HG03159 (cell line): Measurements from ENCODE around the gene SLC9A9.
"Not testable (repeated sequence)": the region's sequence is repeated elsewhere in the genome, so short reads cannot be mapped to it uniquely, and the experiment has no call there.

Source experiments
- ATAC-seq: cut with Tn5 transposase; IDR thresholded peaks from one replicate; pipeline ENCODE4 v1.9.1; 2021; ENCODE audit warnings: mild to moderate bottlenecking, moderate library complexity; ENCODE audit not compliant: unreplicated experiment

SLC9A9 gene

DNA sequence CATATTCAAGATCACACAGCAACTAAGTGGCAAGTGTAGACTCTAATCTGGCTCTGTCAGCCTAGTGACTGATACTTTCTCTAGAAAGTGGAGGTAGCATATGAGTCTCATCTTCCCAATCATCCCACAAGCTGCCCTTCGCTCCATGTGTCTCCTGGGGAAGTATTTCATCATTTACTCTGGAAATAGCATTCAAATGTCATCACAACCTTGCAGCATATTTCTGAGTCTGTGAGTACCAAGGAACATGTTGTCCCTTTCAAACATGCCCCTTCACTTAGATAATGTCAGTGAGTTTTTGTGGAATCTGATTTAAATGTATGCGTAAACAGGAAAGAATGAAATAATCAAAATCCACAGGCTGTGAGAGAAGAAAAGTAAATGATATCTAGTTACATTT is 322.9 kb downstream of the SLC9A9 start:
- ATAC-seq = no peak

- no peak for ATAC-seq
Measured at GRCh38 chr3:143521803-143522202, 326.5 kb downstream of the SLC9A9 start.

DNA sequence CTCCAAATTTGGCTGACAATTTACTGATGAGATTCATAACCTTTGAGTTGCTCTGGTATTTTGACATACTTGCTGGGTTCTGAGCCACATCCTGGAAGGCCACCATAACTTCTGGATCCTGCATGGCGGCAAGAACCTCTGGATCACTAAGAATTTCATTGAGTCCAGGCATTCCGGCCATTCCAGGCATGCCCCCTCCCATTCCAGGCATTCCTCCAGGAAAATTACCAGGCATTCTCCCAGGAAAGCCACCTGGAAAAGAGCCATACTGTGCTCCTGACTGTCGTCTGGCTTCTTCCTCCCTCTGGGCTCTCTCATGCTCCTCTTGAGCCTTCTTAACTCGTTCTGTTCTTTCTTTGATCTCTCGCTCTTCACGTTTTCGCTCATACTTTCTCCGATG is 331.1 kb downstream of the SLC9A9 start:
- not testable (repeated sequence) for ATAC-seq

GRCh38 chr3:143514874-143515273 is 333.4 kb downstream of the SLC9A9 start:
- no peak for ATAC-seq

GRCh38 chr3:143514109-143514508 is 334.2 kb downstream of the SLC9A9 start:
- ATAC-seq = no peak

- no peak for ATAC-seq
Measured at GRCh38 chr3:143511174-143511879, 336.9 kb downstream of the SLC9A9 start.

GRCh38 chr3:143510601-143511000 is 337.7 kb downstream of the SLC9A9 start:
- no peak for ATAC-seq

- ATAC-seq = no peak
Measured at GRCh38 chr3:143507735-143508580, 340.3 kb downstream of the SLC9A9 start.

DNA sequence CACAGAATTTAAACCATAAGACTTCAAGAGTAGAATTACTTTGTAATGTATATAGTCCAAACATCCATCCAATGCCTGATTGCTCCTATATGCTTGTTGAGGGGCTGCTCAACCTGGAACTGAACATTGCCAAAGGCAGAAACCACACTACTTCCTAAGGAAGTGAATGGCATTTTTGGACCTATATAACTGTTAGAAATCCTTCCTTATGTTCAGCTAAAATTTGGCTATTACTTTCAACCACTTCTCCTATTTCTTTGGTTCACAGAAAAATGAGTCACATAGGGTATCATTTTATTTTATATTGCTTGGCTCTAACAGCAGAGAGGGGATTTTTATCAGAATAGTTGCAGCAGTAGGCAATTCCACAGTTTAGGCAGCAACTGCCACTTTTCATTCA is 342.1 kb downstream of the SLC9A9 start:
- no peak for ATAC-seq

DNA sequence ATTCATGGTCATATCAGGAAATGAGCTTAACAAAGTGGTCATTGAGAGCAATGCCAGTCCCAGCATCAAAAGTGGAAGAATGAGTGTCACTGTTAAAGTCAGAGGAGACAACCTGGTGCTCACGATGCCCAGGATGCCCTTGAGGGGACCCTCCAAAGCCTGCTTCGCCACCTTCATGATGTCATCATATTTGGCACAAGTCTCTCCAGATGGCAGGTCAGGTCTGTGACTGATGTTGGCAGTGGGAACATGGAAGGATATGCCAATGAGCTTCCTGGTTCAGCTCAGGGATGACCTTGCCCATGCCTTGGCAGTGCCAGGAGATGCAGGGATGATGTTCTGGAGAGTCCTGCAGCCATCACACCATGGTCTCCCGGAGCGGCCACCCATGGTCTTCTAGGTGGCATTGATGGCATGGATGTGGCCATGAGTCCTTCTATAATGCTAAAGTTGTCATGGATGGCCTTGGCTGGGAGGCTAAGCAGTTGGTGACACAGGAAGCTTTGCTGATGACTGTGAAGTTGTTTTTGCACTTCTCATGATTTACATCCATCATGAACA is 344.9 kb downstream of the SLC9A9 start:
- no peak for ATAC-seq

DNA sequence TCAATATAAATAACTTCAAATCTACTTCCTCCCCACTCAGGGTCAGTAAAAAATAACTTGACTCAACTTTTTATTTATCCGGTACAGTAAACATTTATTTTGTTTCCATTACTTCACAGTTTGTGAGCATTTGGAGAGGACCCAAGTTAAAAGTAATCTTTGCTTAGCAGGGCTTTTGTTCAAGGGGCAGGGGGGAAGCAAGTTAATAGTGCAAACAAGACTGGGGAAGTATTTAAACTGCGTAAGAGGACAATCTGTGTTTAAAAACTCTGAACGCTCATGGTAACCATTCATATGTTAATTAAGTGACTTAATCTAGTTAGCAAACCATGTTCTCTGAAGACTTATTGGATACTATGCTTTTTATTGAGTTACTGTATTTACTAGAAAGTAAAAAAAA is 346.2 kb downstream of the SLC9A9 start:
- no peak for ATAC-seq

GRCh38 chr3:143497382-143497781 is 350.9 kb downstream of the SLC9A9 start:
- ATAC-seq = no peak

DNA sequence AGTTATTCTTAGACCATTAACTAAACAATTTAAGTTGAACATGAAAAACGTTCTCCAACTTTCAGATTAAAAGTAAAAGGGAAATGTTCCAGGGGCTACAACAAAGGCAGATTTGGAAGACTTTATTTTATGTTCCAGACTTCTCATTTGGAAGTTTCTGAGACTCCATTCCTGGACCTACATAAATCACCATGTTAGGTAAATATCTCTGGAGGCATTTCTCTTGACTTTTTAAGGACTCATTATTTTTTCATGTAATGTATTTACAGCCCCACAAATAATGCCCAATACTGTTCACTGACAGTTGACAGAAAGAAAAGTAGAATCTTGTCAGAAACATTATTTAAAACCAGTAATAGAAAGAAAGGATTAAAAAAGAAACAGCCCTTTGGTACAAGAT is 352.1 kb downstream of the SLC9A9 start:
- no peak for ATAC-seq

DNA sequence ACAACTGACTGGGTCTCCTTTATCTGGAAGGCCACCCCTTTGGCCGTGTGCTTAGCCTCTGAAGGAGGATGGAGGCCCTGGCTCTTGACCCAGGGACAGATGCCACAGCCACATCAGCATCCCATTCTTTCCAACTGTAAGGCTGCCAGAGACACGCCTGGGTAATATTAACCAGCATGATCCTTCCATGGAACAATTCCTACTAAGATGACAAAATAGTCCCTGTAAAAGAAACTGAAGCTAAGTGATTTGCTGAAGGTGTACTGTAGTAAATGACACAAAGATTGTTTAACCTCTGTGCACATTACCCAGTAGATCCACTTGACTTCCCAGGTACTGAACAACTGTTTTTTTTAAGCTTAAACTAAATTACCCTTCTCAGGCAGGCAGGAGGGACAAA is 352.7 kb downstream of the SLC9A9 start:
- ATAC-seq = no peak

DNA sequence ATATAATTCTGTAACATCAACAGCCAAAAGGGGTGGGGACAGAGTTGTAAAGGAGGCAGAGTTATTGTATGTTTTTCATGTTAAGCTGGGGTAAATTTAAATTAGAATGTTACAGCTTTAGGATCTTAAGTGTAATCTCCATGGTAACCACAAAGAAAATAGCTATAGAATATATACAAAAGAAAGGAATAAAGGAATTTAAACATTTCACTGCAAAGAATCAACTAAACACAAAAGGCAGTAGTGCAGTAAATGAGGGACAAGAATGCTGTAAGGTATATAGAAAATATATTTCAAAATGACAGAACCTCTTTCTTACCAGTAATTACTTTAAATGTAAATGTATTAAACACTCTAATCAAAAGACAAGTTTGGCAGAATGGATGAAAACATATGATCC is 361.7 kb downstream of the SLC9A9 start:
- no peak for ATAC-seq

DNA sequence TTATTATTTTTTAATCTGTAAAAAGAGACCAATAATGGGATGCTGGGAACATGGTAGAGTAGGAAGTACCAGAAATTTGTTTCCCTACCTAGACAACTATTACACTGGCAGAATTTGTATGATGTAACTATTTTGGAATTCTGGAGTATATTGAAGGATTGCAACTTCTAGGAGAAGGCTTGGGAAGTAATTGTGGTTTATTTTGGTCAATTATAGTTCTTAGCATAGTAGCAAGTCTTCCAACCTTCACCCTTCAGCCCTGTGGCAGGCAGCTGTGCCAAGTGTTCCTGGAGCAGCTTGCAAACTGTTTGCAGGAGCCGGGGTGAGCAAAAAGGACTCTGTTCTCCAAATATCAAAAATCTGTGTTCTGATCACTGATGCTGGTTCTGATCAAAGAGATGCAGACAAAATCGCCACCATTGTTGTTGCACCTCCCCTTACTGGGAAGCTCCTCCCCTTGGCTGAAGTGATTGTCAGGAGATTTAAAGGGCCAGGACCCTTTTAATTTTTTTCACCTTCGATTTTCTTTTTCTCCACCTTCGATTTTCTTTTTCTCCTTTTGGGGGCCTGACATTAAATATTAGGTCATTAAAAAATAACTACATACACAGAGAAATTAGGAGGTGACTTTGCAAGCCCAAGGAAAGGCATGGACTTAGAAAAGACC is 363.3 kb downstream of the SLC9A9 start:
- no peak for ATAC-seq

DNA sequence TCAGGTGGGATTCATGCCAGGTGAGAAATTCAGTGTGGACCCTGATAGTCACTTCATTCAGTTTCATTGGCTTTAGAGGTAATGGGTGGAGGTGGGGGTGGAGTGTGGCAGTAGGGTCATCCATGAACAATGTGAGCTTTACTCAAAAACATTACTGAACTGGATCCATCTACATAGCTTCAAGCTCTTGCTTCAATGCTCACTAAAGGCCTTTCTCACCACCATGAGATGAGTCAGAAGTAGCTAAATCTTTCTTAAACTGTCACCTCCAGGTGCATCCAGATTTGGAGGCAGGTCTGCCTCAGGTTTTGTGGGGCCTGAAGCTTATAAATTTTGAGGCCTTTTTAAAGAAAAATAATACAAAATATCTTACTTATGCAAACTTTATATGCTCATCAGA is 365.1 kb downstream of the SLC9A9 start:
- no peak for ATAC-seq

DNA sequence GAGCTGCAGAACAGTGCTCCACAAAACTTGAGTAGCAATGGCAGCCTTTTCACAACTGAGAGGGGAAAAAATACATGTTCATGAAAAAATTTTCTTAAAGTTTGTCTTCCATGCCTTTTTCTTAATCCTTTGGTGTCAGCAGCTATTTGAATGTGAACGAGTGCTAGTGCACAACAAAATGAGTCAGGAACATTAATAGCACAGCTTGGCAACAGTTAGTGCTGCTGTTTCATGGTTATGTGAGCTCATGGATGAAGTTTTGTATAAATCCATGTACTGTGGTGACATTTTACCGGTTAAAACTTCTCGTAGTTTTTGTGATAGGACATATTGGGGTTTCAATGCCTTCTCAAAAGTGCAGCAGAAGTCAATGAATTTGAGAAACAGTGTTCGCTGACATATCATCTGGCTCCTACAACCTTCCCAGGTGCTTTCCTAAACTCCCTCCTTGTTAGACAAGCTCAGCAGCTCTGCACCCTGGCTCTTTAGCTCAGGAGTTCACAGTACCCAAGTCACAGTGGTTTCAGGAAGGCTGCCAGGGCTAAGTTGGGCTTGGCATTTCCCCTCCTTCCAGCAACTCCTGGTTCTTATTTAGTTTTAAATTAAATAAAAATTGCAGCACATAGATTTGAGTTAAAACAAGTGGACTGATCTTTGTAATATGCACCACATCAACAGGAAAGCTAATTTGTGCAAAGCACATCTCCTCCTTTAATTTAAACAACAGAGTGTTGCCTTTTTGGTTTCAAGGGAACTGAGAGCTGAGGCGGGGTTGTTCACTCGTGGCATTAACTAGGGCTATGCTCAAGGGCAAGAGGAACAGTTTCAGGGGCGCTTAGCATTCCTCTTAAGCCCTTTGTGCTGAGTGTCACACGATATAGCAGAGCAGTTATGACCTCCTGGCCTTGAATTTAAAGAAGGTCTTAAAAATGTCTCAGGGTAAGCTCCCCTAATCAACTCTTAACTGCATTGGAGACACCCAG is 365.9 kb downstream of the SLC9A9 start:
- ATAC-seq = no peak

- ATAC-seq = no peak
Measured at GRCh38 chr3:143480344-143480743, 367.9 kb downstream of the SLC9A9 start.

DNA sequence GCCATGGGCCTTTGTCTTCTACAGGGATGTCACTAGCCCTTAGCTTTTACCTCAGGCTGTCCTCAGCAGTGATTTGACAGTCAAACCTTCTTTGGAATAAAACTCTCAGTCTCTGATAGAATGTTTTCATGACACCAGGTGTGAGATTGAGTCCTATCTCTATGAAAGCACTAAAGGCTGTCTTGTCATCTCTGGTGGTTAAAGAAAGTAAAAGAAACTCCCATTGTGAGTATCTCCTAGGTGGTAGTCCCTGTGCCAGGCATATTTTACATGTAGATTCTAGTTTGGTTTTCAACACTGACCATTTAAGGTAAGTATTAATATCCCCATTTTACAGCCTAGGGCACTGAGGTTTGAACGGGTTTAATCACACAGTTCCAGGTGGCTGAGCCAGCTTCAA is 368.5 kb downstream of the SLC9A9 start:
- ATAC-seq = no peak
